GM12874 (cell line): ENCODE measurements around the gene CILP2.

Experiments
- TF ChIP-seq, protein P1 (sequence below): IDR thresholded peaks from 2 replicates; pipeline ENCODE4 v1.5.1; 2011; ENCODE audit warnings: low read depth, mild to moderate bottlenecking, control low read depth, low read length, moderate library complexity; ENCODE audit not compliant: insufficient read depth

Gene CILP2

DNA sequence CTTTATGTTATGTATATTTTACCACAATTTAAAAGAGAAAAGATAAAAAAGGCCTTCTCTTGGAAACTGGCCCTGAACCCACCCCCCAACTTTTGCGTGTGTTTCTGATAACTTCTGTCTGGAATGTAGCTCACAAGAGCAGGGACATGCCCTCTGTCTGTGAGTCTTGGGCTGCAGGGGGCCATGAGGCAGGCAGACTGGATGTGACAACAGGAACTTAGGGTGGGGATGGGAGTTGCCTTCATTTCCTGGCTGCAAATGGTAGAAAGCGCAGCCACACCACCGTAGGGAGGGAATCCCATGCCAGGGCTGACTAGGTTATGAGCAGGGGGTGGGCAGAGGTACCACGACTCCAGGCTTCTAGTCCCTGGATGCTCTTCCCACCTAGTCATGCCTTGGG is 21.9 kb downstream of the CILP2 start:
- TF ChIP-seq, protein P1, sequence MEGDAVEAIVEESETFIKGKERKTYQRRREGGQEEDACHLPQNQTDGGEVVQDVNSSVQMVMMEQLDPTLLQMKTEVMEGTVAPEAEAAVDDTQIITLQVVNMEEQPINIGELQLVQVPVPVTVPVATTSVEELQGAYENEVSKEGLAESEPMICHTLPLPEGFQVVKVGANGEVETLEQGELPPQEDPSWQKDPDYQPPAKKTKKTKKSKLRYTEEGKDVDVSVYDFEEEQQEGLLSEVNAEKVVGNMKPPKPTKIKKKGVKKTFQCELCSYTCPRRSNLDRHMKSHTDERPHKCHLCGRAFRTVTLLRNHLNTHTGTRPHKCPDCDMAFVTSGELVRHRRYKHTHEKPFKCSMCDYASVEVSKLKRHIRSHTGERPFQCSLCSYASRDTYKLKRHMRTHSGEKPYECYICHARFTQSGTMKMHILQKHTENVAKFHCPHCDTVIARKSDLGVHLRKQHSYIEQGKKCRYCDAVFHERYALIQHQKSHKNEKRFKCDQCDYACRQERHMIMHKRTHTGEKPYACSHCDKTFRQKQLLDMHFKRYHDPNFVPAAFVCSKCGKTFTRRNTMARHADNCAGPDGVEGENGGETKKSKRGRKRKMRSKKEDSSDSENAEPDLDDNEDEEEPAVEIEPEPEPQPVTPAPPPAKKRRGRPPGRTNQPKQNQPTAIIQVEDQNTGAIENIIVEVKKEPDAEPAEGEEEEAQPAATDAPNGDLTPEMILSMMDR: no peak

DNA sequence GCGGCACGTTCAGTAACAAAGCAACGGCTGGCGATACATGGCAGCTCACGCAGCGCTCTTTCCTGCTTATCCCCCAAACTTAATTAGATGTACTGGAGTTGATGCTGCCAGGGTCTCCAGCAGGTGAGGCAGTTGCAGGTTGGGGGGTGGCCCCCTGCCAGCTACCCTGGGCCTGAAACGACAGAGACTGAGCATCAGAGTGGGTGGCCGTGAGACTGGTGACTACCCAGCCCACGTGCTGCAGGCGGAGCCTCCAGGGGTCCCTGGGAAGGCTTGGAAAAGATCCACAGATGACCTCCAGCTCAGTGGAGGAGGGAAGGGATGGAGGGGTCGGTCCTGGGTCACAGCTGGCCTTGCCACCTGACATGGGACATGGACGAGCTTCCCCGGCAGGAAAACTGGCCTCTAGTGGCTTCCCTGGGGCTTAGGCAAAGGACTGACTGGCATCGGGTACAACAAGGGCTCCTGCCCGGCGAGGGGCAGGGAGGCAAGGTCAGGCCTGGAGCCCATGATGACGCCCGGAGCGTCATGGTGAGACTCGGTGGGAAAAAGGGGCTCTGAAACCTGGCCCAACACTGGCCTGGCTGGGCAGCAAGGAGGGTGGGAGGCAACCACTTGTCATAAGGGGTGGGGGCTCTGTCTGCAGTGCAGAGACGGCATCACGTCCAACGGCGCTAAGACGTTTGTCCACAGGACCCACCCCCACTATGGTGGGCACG is 24.0 kb downstream of the CILP2 start:
- TF ChIP-seq, protein P1: no peak

DNA sequence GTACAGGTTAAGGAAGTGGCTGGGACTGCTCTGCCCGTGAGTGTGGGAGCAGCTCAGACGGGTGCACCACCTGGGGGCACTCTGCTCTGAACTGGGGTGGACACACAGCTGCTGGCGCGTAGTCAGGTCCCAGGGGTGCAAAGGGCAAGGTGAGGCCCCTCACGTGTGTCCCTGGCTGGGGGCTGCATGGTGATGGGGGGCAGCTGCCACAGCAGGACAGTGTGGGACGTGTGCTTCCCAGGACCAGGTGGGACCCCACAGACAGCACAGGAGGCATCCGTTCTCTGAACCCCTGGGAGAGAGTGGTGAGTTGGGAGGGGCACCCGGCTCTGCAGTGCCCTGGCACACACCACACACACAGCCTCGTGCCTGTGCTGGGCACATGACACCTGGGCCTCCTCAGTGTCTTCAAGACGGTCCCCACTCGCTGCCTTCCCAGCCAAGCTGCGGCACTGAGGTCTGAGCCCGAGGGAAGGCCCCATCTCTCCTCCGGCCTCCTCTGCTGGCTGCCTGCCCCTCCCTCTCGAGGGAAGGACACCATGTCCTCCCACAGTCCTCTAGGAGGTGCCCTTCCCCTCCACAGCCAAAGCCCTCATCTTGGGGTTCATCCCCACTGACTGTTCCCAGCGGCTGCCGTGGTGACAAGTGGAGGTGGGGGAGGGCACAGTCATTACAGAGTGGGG is 24.7 kb downstream of the CILP2 start:
- TF ChIP-seq, protein P1: 0 out of 2 replicates have a peak, but pooled peaks have one; percentile 8

DNA sequence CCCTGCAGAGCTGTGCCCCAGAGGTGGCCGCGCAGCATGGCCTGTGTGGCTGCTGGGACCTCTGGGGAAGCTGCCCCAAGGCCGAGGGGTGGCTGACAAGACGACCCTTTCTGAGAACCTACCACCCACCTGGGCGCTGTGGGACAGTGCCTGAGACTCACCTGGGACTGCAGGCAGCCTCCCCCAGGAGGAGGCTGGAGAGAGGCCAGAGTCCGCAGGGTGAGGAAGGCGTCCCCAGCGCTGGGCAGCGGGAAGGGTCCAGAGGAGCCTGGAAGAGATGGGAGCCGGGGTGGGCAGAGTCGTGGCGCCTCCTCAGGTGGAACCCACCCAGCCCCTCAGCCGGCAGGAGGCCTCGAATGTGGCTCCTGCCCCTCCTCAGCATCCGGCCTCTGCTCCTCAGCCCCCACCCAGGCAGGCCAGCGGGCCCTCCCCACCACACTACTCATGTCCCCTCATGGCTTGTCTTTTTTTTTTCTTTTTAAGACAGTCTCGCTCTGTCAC is 25.3 kb downstream of the CILP2 start:
- TF ChIP-seq, protein P1: no peak

- TF ChIP-seq, protein P1: no peak
These were observed 28.2 kb downstream of the CILP2 start for GRCh38 chr19:19566306-19566705.

DNA sequence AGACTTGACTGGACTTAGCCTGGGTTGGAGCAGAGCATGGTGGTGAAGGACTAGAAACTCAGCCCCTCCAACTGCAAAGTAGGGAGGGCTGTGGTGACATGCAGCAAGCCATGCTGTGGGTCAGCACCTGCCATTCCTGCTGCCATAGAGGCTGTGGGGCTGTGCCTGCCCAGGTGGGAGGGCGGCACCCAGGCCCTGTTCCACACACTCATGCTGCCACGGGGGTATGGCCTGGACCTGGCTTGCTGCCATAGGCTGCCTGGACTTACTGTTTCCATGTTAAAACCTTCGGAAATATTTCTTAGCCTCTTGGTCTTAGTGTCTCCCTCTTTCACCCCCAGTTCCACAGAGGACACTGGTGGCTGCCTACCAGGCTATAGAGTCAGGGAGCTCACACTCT is 29.3 kb downstream of the CILP2 start:
- TF ChIP-seq, protein P1: no peak

DNA sequence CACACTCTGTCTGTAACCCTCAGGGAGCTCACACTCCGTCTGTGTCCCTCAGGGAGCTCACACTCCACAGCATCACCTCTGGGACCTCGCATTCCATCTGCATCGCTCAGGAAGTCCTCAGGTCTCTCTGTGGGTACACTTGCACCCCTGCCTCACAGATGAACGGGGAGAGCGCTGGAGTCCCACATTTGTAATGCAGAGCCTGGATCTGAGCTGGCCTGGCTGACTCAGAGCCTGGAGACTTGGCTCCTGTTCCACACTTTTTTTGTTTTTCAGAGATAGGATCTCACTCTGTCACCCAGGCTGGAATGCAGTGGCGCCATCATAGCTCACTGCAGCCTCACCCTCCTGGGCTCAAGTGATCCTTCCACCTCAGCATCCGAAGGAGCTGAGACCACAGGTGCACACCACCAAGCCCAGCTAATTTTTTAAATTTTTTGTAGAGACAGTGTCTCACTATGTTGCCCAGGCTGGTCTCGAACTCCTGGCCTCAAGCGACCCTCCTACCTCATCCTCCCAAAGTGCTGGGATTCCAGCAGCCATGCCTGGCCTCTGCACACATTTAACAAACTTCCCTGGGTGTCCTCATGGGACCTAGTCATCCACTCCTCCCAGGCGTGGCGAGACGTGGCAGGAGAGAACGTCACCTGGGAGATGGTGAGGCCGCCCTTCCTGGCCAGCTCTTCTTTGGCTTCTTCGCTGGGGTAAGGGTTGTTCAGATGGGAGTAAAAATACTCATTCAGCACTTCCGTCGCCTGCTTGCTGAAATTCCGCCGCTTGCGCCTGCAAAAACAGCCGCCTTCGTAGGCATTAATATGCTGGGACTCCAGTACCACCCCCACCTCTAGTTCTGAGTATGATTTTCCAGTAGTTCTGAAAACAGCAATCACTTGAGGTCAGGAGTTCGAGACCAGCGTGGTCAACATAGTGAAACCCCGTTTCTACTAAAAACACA is 31.0 kb downstream of the CILP2 start:
- TF ChIP-seq, protein P1: no peak
